Measurements from ENCODE around the gene DUXB. TPM values are rescaled to one million over a fixed set of nuclear protein-coding genes. Genes with fewer than 3 reads are reported as not detected.

The DUXB gene
- total RNA-seq, 1 experiment from 2014 or later, result not detected

- H3K4me1 ChIP-seq (ENCODE audit: insufficient read depth, low read length), result no peaks in the 10 kb centered on the region
- Mint-ChIP-seq H3K27ac (no peak overlapping the region), H3K9me3 (peaks cover 48 to 57% of the 10 kb centered on the region in 2 experiments), H3K36me3 (ENCODE audit: insufficient read depth in 1 of 3, low read depth in 3 of 3) (peaks cover 6 to 16% (median 13%) of the 10 kb centered on the region in 3 experiments; a peak in 6 of 7 replicates), H3K27me3 (ENCODE audit: low read depth) (peaks cover 16% of the 10 kb centered on the region), H3K4me3 (no peak overlapping the region), H3K4me1 (no peaks in the 10 kb centered on the region)
- no peaks in the 10 kb centered on the region for H3K27me3 ChIP-seq (ENCODE audit: insufficient read depth, low read length)
- no peak overlapping the region for H2AFZ ChIP-seq (ENCODE audit: low read length)
- H2BK12ac ChIP-seq (ENCODE audit: insufficient read length, low read depth, low read length), result no peak overlapping the region
- peaks cover 5% of the 10 kb centered on the region for H3K9me3 ChIP-seq (ENCODE audit: control insufficient read depth, low read depth, low read length)
- no peak overlapping the region for H3K27ac ChIP-seq (ENCODE audit: insufficient read length, low read depth, low read length)
- H2BK120ac ChIP-seq (ENCODE audit: low read depth, low read length, poor library complexity, severe bottlenecking), result no peak overlapping the region
- no peak overlapping the region for H3K23ac ChIP-seq (ENCODE audit: insufficient read length, low read depth, low read length)
- H2AK5ac ChIP-seq (ENCODE audit: insufficient read length, low read length), result no peak overlapping the region
- TF ChIP-seq CTCF (conservative IDR thresholded peaks at IDR 0.05), result no peak
- no peak overlapping the region for H2BK20ac ChIP-seq (ENCODE audit: low read depth, low read length, poor library complexity, severe bottlenecking)
- no peak overlapping the region for H2BK5ac ChIP-seq (ENCODE audit: insufficient read length, low read length)
- no peaks in the 10 kb centered on the region for H3K79me1 ChIP-seq (ENCODE audit: insufficient read depth, low read depth, low read length, poor library complexity, severe bottlenecking)
- H3K4me2 ChIP-seq (ENCODE audit: insufficient read depth, insufficient read length, low read length), result no peak overlapping the region
- no peaks in the 10 kb centered on the region for H3K79me2 ChIP-seq (ENCODE audit: insufficient read depth, low read length)
- H4K91ac ChIP-seq (ENCODE audit: insufficient read length, low read depth, low read length), result no peak overlapping the region
- no peak for DNase-seq
- H3K56ac ChIP-seq (ENCODE audit: insufficient read length, low read depth, low read length), result no peak overlapping the region
- H3T11ph ChIP-seq (ENCODE audit: low read length), result no peak overlapping the region
- no peak overlapping the region for H3K4ac ChIP-seq (ENCODE audit: low read depth, low read length)
- no peak overlapping the region for H4K8ac ChIP-seq (replicated peaks; ENCODE audit: insufficient read length, low read depth, low read length)
- no CpG with 5 or more reads among the region's 3 CpGs for WGBS (ENCODE audit: extremely low coverage, insufficient read length, low lambda C conversion rate)
- H4K20me1 ChIP-seq (ENCODE audit: control insufficient read depth, insufficient read depth, insufficient read length), result no peaks in the 10 kb centered on the region
- no peak overlapping the region for H3K18ac ChIP-seq (ENCODE audit: insufficient read length, low read depth, low read length)
- H4K5ac ChIP-seq (ENCODE audit: insufficient read length, low read depth, low read length), result no peak overlapping the region
- H3K14ac ChIP-seq (ENCODE audit: insufficient read depth, low read length), result no peak overlapping the region
- H3K23me2 ChIP-seq (ENCODE audit: insufficient read length, low read depth, low read length, poor library complexity, severe bottlenecking), result no peaks in the 10 kb centered on the region
- no peak overlapping the region for H2BK15ac ChIP-seq (ENCODE audit: low read depth, low read length)
- H3K9ac ChIP-seq (ENCODE audit: extremely low read depth, insufficient read length, low read length), result no peak overlapping the region
Observed at GRCh38 chr16:75746359-75746758, 45.1 kb upstream of the DUXB start.

All from H9 (cell line).